HEK293 (cell line): Measurements from ENCODE around the gene GEMIN7.

Experiments
- CTCF ChIA-PET: fragments of 350-600 bp; formaldehyde crosslinking; extraction: SDS; loops from one replicate; lab custom pipeline; 2021; ENCODE audit warnings: antibody characterized with exemption; lab: Yijun Ruan, JAX
- POLR2A ChIA-PET: fragments of 300-600 bp; formaldehyde crosslinking; extraction: SDS; loops from one replicate; lab custom pipeline; 2020; ENCODE audit warnings: antibody characterized with exemption, inconsistent platforms; lab: Yijun Ruan, JAX
- H3K27ac ChIP-seq: fragments of 200-500 bp; sonication (Bioruptor generic); 2 replicates; pipeline ENCODE4 v1.5.1; 2014; ENCODE audit warnings: low read depth, low read length, control low read depth, inconsistent platforms; ENCODE audit errors: extremely low read depth
- H3K36me3 ChIP-seq, 2 experiments: fragments of 200-500 bp in 1 of 2; sonication (Bioruptor generic) in 1 of 2; 1 replicate in 1 of 2; 2 replicates in 1 of 2; pipeline ENCODE4 v1.5.1; 2014 to 2017; ENCODE audit warnings: inconsistent platforms in 2 of 2, low read length in 2 of 2; ENCODE audit not compliant: control insufficient read depth in 2 of 2, insufficient read depth in 1 of 2
- H3K4me1 ChIP-seq: fragments of 200-500 bp; sonication (Bioruptor generic); 2 replicates; pipeline ENCODE4 v1.5.1; 2014; ENCODE audit warnings: mild to moderate bottlenecking, low read length, inconsistent platforms; ENCODE audit not compliant: control insufficient read depth, insufficient read depth
- H3K4me3 ChIP-seq: 2 replicates; pipeline ENCODE4 v1.5.1; 2011; ENCODE audit warnings: low read depth, mild to moderate bottlenecking, control low read depth, low read length, moderate library complexity
- H3K9me3 ChIP-seq: fragments of 200-500 bp; sonication (Bioruptor generic); 2 replicates; pipeline ENCODE4 v1.5.1; 2014; ENCODE audit warnings: low read depth, low read length, inconsistent platforms; ENCODE audit not compliant: control insufficient read depth, insufficient read depth
- BCL11A ChIP-seq: fragments of 450-650 bp; formaldehyde crosslinking; IDR thresholded peaks from 2 replicates; pipeline ENCODE4 v1.5.1; 2016; ENCODE audit warnings: low read depth, missing biosample characterization, missing genetic modification characterization
- FEZF1 ChIP-seq: fragments of 450-650 bp; formaldehyde crosslinking; IDR thresholded peaks from 2 replicates; pipeline ENCODE4 v1.5.1; 2016; ENCODE audit warnings: missing biosample characterization, missing genetic modification characterization
- GLI4 ChIP-seq: fragments of 450-650 bp; formaldehyde crosslinking; IDR thresholded peaks from 2 replicates; pipeline ENCODE4 v1.5.1; 2016; ENCODE audit warnings: missing biosample characterization, missing genetic modification characterization
- HOXA7 ChIP-seq: sonication (generic); formaldehyde crosslinking; IDR thresholded peaks from 2 replicates; pipeline ENCODE4 v1.8.1; 2022; ENCODE audit warnings: missing genetic modification reagents, borderline replicate concordance
- MYNN ChIP-seq: fragments of 450-650 bp; formaldehyde crosslinking; IDR thresholded peaks from 2 replicates; pipeline ENCODE4 v1.5.1; 2016; ENCODE audit warnings: missing biosample characterization, missing genetic modification characterization, borderline replicate concordance
- ZBTB48 ChIP-seq: fragments of 450-650 bp; formaldehyde crosslinking; IDR thresholded peaks from 2 replicates; pipeline ENCODE4 v1.5.1; 2016; ENCODE audit warnings: missing biosample characterization, missing genetic modification characterization
- ZNF10 ChIP-seq: fragments of 450-650 bp; formaldehyde crosslinking; IDR thresholded peaks from 2 replicates; pipeline ENCODE4 v1.5.1; 2017; ENCODE audit warnings: missing biosample characterization, missing genetic modification characterization
- ZNF157 ChIP-seq: fragments of 450-650 bp; formaldehyde crosslinking; IDR thresholded peaks from 2 replicates; pipeline ENCODE4 v1.5.1; 2016; ENCODE audit warnings: missing biosample characterization, missing genetic modification characterization
- ZNF239 ChIP-seq: fragments of 450-650 bp; formaldehyde crosslinking; IDR thresholded peaks from 2 replicates; pipeline ENCODE4 v1.5.1; 2016; ENCODE audit warnings: missing biosample characterization, missing genetic modification characterization
- ZNF488 ChIP-seq: fragments of 450-650 bp; formaldehyde crosslinking; IDR thresholded peaks from 2 replicates; pipeline ENCODE4 v1.5.1; 2016; ENCODE audit warnings: missing biosample characterization, missing genetic modification characterization
- ZNF518A ChIP-seq: fragments of 450-650 bp; formaldehyde crosslinking; conservative IDR thresholded peaks from 2 replicates; pipeline ENCODE4 v1.5.1; 2016; ENCODE audit warnings: low read depth, missing biosample characterization, missing genetic modification characterization
- ZNF555 ChIP-seq: fragments of 450-650 bp; formaldehyde crosslinking; conservative IDR thresholded peaks from 2 replicates; pipeline ENCODE4 v1.5.1; 2017; ENCODE audit warnings: missing biosample characterization, mild to moderate bottlenecking, missing genetic modification characterization, inconsistent platforms
- ZNF596 ChIP-seq: fragments of 450-650 bp; IDR thresholded peaks from 2 replicates; pipeline ENCODE4 v1.5.0; 2018; ENCODE audit warnings: missing biosample characterization, mild to moderate bottlenecking, missing genetic modification characterization, moderate library complexity
- ZNF654 ChIP-seq: fragments of 450-650 bp; formaldehyde crosslinking; IDR thresholded peaks from 2 replicates; pipeline ENCODE4 v1.5.1; 2016; ENCODE audit warnings: low read depth, missing biosample characterization, missing genetic modification characterization
- ZNF701 ChIP-seq: fragments of 450-650 bp; formaldehyde crosslinking; IDR thresholded peaks from 2 replicates; pipeline ENCODE4 v1.5.1; 2016; ENCODE audit warnings: missing biosample characterization, missing genetic modification characterization
- ZNF830 ChIP-seq: fragments of 450-650 bp; IDR thresholded peaks from 2 replicates; pipeline ENCODE4 v1.5.0; 2018; ENCODE audit warnings: missing biosample characterization, missing genetic modification characterization, low read depth, mild to moderate bottlenecking, moderate library complexity
- ZNF837 ChIP-seq: fragments of 450-650 bp; formaldehyde crosslinking; IDR thresholded peaks from 2 replicates; pipeline ENCODE4 v1.5.1; 2016; ENCODE audit warnings: missing biosample characterization, missing genetic modification characterization
- ZSCAN16 ChIP-seq: fragments of 450-650 bp; formaldehyde crosslinking; IDR thresholded peaks from 2 replicates; pipeline ENCODE4 v1.5.1; 2016; ENCODE audit warnings: missing biosample characterization, missing genetic modification characterization

The GEMIN7 gene

GRCh38 chr19:45110851-45111266 lies 31.8 kb downstream of the GEMIN7 start:
- TF ChIP-seq ZNF157: no peak
- no peak for TF ChIP-seq HOXA7
- no peaks in the 10 kb centered on the region; a peak in 1 of 3 replicates for H3K36me3 ChIP-seq
- no peaks in the 10 kb centered on the region for H3K9me3 ChIP-seq
- POLR2A ChIA-PET: interaction anchor here (1.4 kb wide), 1 partner anchor 19 kb away, joined by 4 read pairs; no protein-coding TSS in a partner anchor
- H3K4me1 ChIP-seq: peaks cover 13% of the 10 kb centered on the region
- H3K4me3 ChIP-seq: no peak overlapping the region
- CTCF ChIA-PET: interaction anchor here (0.7 kb wide), 1 partner anchor 68 kb away, joined by 3 read pairs; no protein-coding TSS in a partner anchor
- H3K27ac ChIP-seq: no peak overlapping the region

DNA sequence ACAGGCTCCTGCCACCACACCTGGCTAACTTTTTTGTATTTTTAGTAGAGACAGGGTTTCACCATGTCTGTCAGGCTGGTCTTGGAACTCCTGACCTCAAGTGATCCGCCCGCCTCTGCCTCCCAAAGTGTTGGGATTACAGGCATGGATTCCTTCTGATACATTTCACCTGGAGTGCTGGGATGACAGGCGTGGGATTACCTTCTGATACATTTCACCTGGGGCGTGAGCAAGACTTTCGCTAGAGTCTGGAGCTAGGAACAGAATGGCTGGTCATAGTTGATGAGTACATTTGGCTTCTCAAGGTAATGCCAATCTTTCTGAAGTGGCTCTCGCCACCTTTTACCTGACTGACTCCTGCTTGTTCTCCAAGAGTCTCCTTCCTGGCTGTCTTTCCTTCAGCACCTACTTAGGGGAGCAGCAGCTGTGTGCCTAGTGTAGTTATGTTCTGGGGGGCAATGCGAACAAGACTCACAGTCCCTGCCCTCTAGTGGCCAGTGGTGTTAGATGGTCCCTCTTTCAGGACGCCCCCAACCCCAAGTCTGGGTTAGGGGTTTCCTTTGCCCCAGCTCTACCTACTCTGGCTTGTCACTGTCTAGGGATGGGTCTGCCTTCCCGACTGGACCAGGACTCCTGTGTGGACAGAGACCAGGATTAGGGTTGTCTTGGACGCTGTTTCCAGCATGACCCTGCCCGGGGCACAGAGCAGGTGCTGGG lies 33.2 kb downstream of the GEMIN7 start:
- H3K4me1 ChIP-seq: peaks cover 17% of the 10 kb centered on the region
- H3K27ac ChIP-seq: no peak overlapping the region
- ChIA-PET CTCF (interaction anchor here (0.5 to 3.8 kb wide), 8 partner anchors 9 to 1510 kb away, joined by 3 to 14 read pairs (median 3); no protein-coding TSS in a partner anchor), POLR2A (interaction anchor here (0.6 to 1.4 kb wide), 2 partner anchors 20 to 777 kb away, joined by 3 to 5 read pairs; partner anchors contain the start of gene PPP1R37)
- H3K9me3 ChIP-seq: no peaks in the 10 kb centered on the region
- no peaks in the 10 kb centered on the region; a peak in 1 of 3 replicates for H3K36me3 ChIP-seq
- no peak overlapping the region for H3K4me3 ChIP-seq
- TF ChIP-seq ZNF830 (tag by site-specific recombination) (no peak), MYNN (no peak), ZNF10 (tag by site-specific recombination) (no peak), ZNF837 (tag by site-specific recombination) (no peak), ZNF488 (tag by site-specific recombination) (no peak), BCL11A (no peak), ZSCAN16 (tag by site-specific recombination) (no peak), ZNF701 (no peak), ZNF654 (tag by site-specific recombination) (no peak), ZNF518A (tag by site-specific recombination) (no peak), ZNF596 (tag by site-specific recombination) (no peak), FEZF1 (no peak), GLI4 (tag by site-specific recombination) (no peak), ZBTB48 (tag by site-specific recombination) (no peak), ZNF555 (no peak), ZNF239 (no peak)
